ENCODE results near the gene GOLGA2.

Gene GOLGA2

GRCh38 chr9:128257086-128257825 lies 18.6 kb downstream of the GOLGA2 start:
- DNase-seq (ENCODE audit: low read depth, low spot score) = no peak

GRCh38 chr9:128254855-128255759 lies 20.7 kb downstream of the GOLGA2 start:
- DNase-seq (ENCODE audit: low read depth, low spot score) = peak; percentile 87

GRCh38 chr9:128254362-128254761 lies 21.4 kb downstream of the GOLGA2 start:
- DNase-seq (ENCODE audit: low read depth, low spot score) = peak; percentile 71

GRCh38 chr9:128253991-128254346 lies 21.8 kb downstream of the GOLGA2 start:
- no peak for DNase-seq (ENCODE audit: low read depth, low spot score)

GRCh38 chr9:128253140-128253990 lies 22.4 kb downstream of the GOLGA2 start:
- DNase-seq (ENCODE audit: low read depth, low spot score) = peak; percentile 10

GRCh38 chr9:128252317-128253139 lies 23.3 kb downstream of the GOLGA2 start:
- no peak for DNase-seq (ENCODE audit: low read depth, low spot score)

GRCh38 chr9:128251732-128252100 lies 24.1 kb downstream of the GOLGA2 start:
- peak; percentile 28 for DNase-seq (ENCODE audit: low read depth, low spot score)

- DNase-seq (ENCODE audit: low read depth, low spot score) = peak; percentile 16
Observed at GRCh38 chr9:128250839-128251731, 24.7 kb downstream of the GOLGA2 start.

GRCh38 chr9:128249908-128250838 lies 25.6 kb downstream of the GOLGA2 start:
- DNase-seq (ENCODE audit: low read depth, low spot score) = peak; percentile 93

- no peak for DNase-seq (ENCODE audit: low read depth, low spot score)
Observed at GRCh38 chr9:128249558-128249907, 26.3 kb downstream of the GOLGA2 start.

- no peak for DNase-seq (ENCODE audit: low read depth, low spot score)
Observed at GRCh38 chr9:128247226-128247803, 28.5 kb downstream of the GOLGA2 start.

GRCh38 chr9:128246471-128246870 lies 29.3 kb downstream of the GOLGA2 start:
- DNase-seq (ENCODE audit: low read depth, low spot score) = no peak

- DNase-seq (ENCODE audit: low read depth, low spot score) = peak; percentile 76
Observed at GRCh38 chr9:128245421-128246151, 30.2 kb downstream of the GOLGA2 start.

- DNase-seq (ENCODE audit: low read depth, low spot score) = peak; percentile 50
Observed at GRCh38 chr9:128244837-128245231, 31.0 kb downstream of the GOLGA2 start.

GRCh38 chr9:128244091-128244836 lies 31.5 kb downstream of the GOLGA2 start:
- DNase-seq (ENCODE audit: low read depth, low spot score) = no peak

GRCh38 chr9:128243215-128244018 lies 32.4 kb downstream of the GOLGA2 start:
- no peak for DNase-seq (ENCODE audit: low read depth, low spot score)

Data from ELF-1 (cell line).